ENCODE data around the gene TRAPPC11.

DNA sequence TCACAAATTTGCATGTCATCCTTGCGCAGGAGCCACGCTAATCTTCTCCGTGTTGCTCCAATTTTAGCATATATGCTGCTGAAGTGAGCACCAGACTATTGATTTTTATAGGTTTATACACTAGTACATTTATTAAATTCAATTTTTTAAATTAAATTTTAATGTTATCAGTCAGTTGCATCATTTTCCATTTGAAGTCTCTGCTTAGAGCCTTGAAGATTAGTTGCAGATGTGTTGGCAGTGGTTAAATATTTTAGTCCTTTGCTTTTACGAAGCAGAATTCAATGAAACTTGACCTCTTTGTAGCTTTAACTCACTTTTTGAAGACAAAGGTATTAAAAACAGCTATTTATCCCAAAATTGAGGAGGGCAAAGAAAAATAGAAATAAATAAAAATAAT is 16.5 kb downstream of the TRAPPC11 start:
- TF ChIP-seq, protein P1, sequence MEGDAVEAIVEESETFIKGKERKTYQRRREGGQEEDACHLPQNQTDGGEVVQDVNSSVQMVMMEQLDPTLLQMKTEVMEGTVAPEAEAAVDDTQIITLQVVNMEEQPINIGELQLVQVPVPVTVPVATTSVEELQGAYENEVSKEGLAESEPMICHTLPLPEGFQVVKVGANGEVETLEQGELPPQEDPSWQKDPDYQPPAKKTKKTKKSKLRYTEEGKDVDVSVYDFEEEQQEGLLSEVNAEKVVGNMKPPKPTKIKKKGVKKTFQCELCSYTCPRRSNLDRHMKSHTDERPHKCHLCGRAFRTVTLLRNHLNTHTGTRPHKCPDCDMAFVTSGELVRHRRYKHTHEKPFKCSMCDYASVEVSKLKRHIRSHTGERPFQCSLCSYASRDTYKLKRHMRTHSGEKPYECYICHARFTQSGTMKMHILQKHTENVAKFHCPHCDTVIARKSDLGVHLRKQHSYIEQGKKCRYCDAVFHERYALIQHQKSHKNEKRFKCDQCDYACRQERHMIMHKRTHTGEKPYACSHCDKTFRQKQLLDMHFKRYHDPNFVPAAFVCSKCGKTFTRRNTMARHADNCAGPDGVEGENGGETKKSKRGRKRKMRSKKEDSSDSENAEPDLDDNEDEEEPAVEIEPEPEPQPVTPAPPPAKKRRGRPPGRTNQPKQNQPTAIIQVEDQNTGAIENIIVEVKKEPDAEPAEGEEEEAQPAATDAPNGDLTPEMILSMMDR (IDR thresholded peaks at IDR 0.05; ENCODE audit: low read depth, low read length), result no peak
- TF ChIP-seq EZH2phosphoT487 (IDR thresholded peaks at IDR 0.05; ENCODE audit: low read depth), result no peak

Data from OCI-LY3 (cell line).